HepG2 (cell line): ENCODE data around the gene PCDHGA5. TPM values are rescaled to one million over a fixed set of nuclear protein-coding genes. Genes with fewer than 3 reads are reported as not detected.

ENCODE experiments used
- AGO2 ChIP-seq: fragments of 200-400 bp; formaldehyde crosslinking; optimal IDR thresholded peaks from 2 replicates; pipeline ENCODE3; 2017; ENCODE audit warnings: mild to moderate bottlenecking, low read depth, low read length, moderate library complexity
- BRF2 ChIP-seq: sonication (generic); formaldehyde crosslinking; IDR thresholded peaks from 2 replicates; pipeline ENCODE4 v1.8.1; 2022; ENCODE audit warnings: mild to moderate bottlenecking, missing genetic modification reagents
- CENPBD1 ChIP-seq: sonication (generic); formaldehyde crosslinking; IDR thresholded peaks from 2 replicates; pipeline ENCODE4 v1.8.0; 2022; ENCODE audit warnings: missing genetic modification reagents, low read depth, mild to moderate bottlenecking, borderline replicate concordance
- GABPB1 ChIP-seq: IDR thresholded peaks from 2 replicates; pipeline ENCODE4 v1.6.1; 2016; ENCODE audit warnings: mild to moderate bottlenecking, missing genetic modification reagents, moderate library complexity, missing compliant biosample characterization
- IRF9 ChIP-seq: sonication (generic); formaldehyde crosslinking; IDR thresholded peaks from 2 replicates; pipeline ENCODE4 v1.8.0; 2022; ENCODE audit warnings: missing genetic modification reagents, mild to moderate bottlenecking, borderline replicate concordance
- IRX3 ChIP-seq: sonication (generic); formaldehyde crosslinking; IDR thresholded peaks from 2 replicates; pipeline ENCODE4 v1.8.1; 2023; ENCODE audit warnings: mild to moderate bottlenecking, low read depth, missing genetic modification reagents, borderline replicate concordance
- KLF6 ChIP-seq: IDR thresholded peaks from 2 replicates; pipeline ENCODE4 v1.8.0; 2016; ENCODE audit warnings: missing biosample characterization, missing genetic modification reagents
- MED1 ChIP-seq: sonication (generic); formaldehyde crosslinking; IDR thresholded peaks from 2 replicates; pipeline ENCODE4 v1.4.0; 2020; ENCODE audit warnings: missing genetic modification reagents
- MED13 ChIP-seq: sonication (generic); formaldehyde crosslinking; IDR thresholded peaks from 2 replicates; pipeline ENCODE4 v1.5.0; 2020; ENCODE audit warnings: missing genetic modification reagents
- PITX1 ChIP-seq: sonication (generic); formaldehyde crosslinking; IDR thresholded peaks from 2 replicates; pipeline ENCODE4 v1.5.1; 2020; ENCODE audit warnings: mild to moderate bottlenecking, missing genetic modification reagents
- POLR2A ChIP-seq, 2 experiments: IDR thresholded peaks; 2 replicates each; pipeline ENCODE4 v1.6.1; 2011; ENCODE audit warnings: low read depth in 2 of 2, low read length in 2 of 2, mild to moderate bottlenecking in 1 of 2, moderate library complexity in 1 of 2; ENCODE audit not compliant: insufficient read depth in 1 of 2
- SMYD3 ChIP-seq: sonication (generic); formaldehyde crosslinking; IDR thresholded peaks from 2 replicates; pipeline ENCODE4 v1.8.1; 2023; ENCODE audit warnings: mild to moderate bottlenecking, missing genetic modification reagents
- SRY ChIP-seq: sonication (generic); formaldehyde crosslinking; IDR thresholded peaks from 2 replicates; pipeline ENCODE4 v1.8.0; 2022; ENCODE audit warnings: mild to moderate bottlenecking, missing genetic modification reagents
- TRAFD1 ChIP-seq: sonication (generic); formaldehyde crosslinking; IDR thresholded peaks from 2 replicates; pipeline ENCODE4 v1.5.1; 2020; ENCODE audit warnings: missing genetic modification reagents, mild to moderate bottlenecking, borderline replicate concordance
- XRCC5 ChIP-seq: fragments of 200-400 bp; formaldehyde crosslinking; optimal IDR thresholded peaks from 2 replicates; pipeline ENCODE3; 2017; ENCODE audit warnings: mild to moderate bottlenecking, low read length
- ZMYM4 ChIP-seq: sonication (generic); formaldehyde crosslinking; IDR thresholded peaks from 2 replicates; pipeline ENCODE4 v1.8.1; 2023; ENCODE audit warnings: mild to moderate bottlenecking, missing genetic modification reagents
- ZNF124 ChIP-seq: sonication (generic); formaldehyde crosslinking; IDR thresholded peaks from 2 replicates; pipeline ENCODE4 v1.4.0; 2020; ENCODE audit warnings: missing genetic modification reagents
- ZNF138 ChIP-seq: sonication (generic); formaldehyde crosslinking; IDR thresholded peaks from 2 replicates; pipeline ENCODE4 v1.5.0; 2020; ENCODE audit warnings: mild to moderate bottlenecking, low read depth, missing genetic modification reagents
- ZNF605 ChIP-seq: sonication (generic); formaldehyde crosslinking; IDR thresholded peaks from 2 replicates; pipeline ENCODE4 v1.8.0; 2022; ENCODE audit warnings: mild to moderate bottlenecking, missing genetic modification reagents
- ZNF615 ChIP-seq: sonication (generic); formaldehyde crosslinking; IDR thresholded peaks from 2 replicates; pipeline ENCODE4 v1.5.0; 2020; ENCODE audit warnings: mild to moderate bottlenecking, missing genetic modification reagents, borderline replicate concordance
- ZNF691 ChIP-seq: sonication (generic); formaldehyde crosslinking; IDR thresholded peaks from 2 replicates; pipeline ENCODE4 v1.4.0; 2020; ENCODE audit warnings: missing genetic modification reagents, low read depth, mild to moderate bottlenecking, borderline replicate concordance
- ZNF7 ChIP-seq: IDR thresholded peaks from 2 replicates; pipeline ENCODE4 v1.6.1; 2016; ENCODE audit warnings: missing biosample characterization, missing genetic modification reagents
- ZNF775 ChIP-seq: sonication (generic); formaldehyde crosslinking; IDR thresholded peaks from 2 replicates; pipeline ENCODE4 v1.4.0; 2020; ENCODE audit warnings: missing genetic modification reagents, mild to moderate bottlenecking, moderate library complexity, borderline replicate concordance
- ZNF788 ChIP-seq: sonication (generic); formaldehyde crosslinking; IDR thresholded peaks from 2 replicates; pipeline ENCODE4 v1.5.0; 2020; ENCODE audit warnings: mild to moderate bottlenecking, missing genetic modification reagents, borderline replicate concordance
- ZNF841 ChIP-seq: sonication (generic); formaldehyde crosslinking; IDR thresholded peaks from 2 replicates; pipeline ENCODE4 v1.8.1; 2023; ENCODE audit warnings: missing genetic modification reagents, borderline replicate concordance
- ZNF850 ChIP-seq: sonication (generic); formaldehyde crosslinking; conservative IDR thresholded peaks from 2 replicates; pipeline ENCODE4 v1.9.0; 2021; ENCODE audit warnings: mild to moderate bottlenecking, missing genetic modification reagents
- ZSCAN31 ChIP-seq: sonication (generic); formaldehyde crosslinking; IDR thresholded peaks from 2 replicates; pipeline ENCODE4 v1.5.0; 2020; ENCODE audit warnings: low read depth, mild to moderate bottlenecking, missing genetic modification reagents
- polyA plus RNA-seq, 8 experiments: library from polyadenylated mRNA; depleted of rRNA in 3 of 8; stranded (reverse) in 7 of 8; unstranded in 1 of 8; fragments of >200 nt; fragmentation: Illumina TruSeq in 4 of 8; extraction: Trizol in 4 of 8; gene quantifications; 2 replicates each; pipeline versions ENCODE4 v1.2.1 to v1.2.3, GENCODE V29; 2011 to 2016; ENCODE audit warnings: low read depth in 4 of 8, missing spikeins in 1 of 8, mixed read lengths in 1 of 8; ENCODE audit not compliant: insufficient read depth in 1 of 8
- total RNA-seq, 5 experiments: library from RNA; depleted of rRNA; stranded (reverse); fragments of >200 nt; fragmentation: Illumina TruSeq; extraction: Trizol; gene quantifications; 2 replicates each; pipeline ENCODE4 v1.2.3, GENCODE V29; 2016; ENCODE audit warnings: low read depth in 1 of 5

Gene PCDHGA5
- total and polyA plus RNA-seq, 2 of the 13 experiments (the other 11 are each of a cell fraction or from before 2014, with no cell fraction given) = 0.27 to 0.32 TPM

- no peak for TF ChIP-seq BRF2 (CRISPR knock-in tag)
- no peak for TF ChIP-seq ZSCAN31 (CRISPR knock-in tag)
- no peak for TF ChIP-seq ZNF124 (CRISPR knock-in tag)
- no peak for TF ChIP-seq ZNF605 (CRISPR knock-in tag)
- no peak for TF ChIP-seq ZNF850 (CRISPR knock-in tag)
- TF ChIP-seq SMYD3 (CRISPR knock-in tag) = no peak
- TF ChIP-seq IRF9 = no peak
- peak; percentile 61; the same call in 1 of the 2 replicates for TF ChIP-seq GABPB1
- TF ChIP-seq CENPBD1 (CRISPR knock-in tag) = no peak
- TF ChIP-seq ZNF775 = no peak
- TF ChIP-seq ZMYM4 = peak; percentile 60; the same call in 1 of the 2 replicates
- no peak for TF ChIP-seq SRY (CRISPR knock-in tag)
- no peak for TF ChIP-seq AGO2
- TF ChIP-seq ZNF138 = no peak
- TF ChIP-seq ZNF7 (CRISPR knock-in tag) = peak; percentile 78
- no peak for TF ChIP-seq ZNF841 (CRISPR knock-in tag)
- TF ChIP-seq KLF6 (CRISPR knock-in tag) = no peak
- TF ChIP-seq IRX3 = no peak
- TF ChIP-seq TRAFD1 (CRISPR knock-in tag) = no peak
- TF ChIP-seq MED1 (CRISPR knock-in tag) = no peak
- no peak for TF ChIP-seq ZNF691 (CRISPR knock-in tag)
- 0 out of 2 replicates have a peak, but pooled peaks have one; percentile 23 for TF ChIP-seq ZNF788
- no peak for TF ChIP-seq PITX1 (CRISPR knock-in tag)
- peak; percentile 67 for TF ChIP-seq XRCC5
- no peak for TF ChIP-seq ZNF615 (CRISPR knock-in tag)
- TF ChIP-seq POLR2A (IDR thresholded peaks at IDR 0.05; ENCODE audit: insufficient read depth in 1 of 2, low read depth in 2 of 2, low read length in 2 of 2) = peak in 1 of 2 experiments; percentile 50; a peak in 1 of 4 replicates
- TF ChIP-seq MED13 (CRISPR knock-in tag) = no peak
These were observed 13.9 kb upstream of the PCDHGA5 start, which contains the start of gene PCDHGB1 (continued) for GRCh38 chr5:141349917-141350619.
